PFSK-1 (cell line): Measurements from ENCODE around the gene PFDN4.

Experiments
- FOXP2 ChIP-seq: optimal IDR thresholded peaks from 2 replicates; pipeline ENCODE3; 2011; ENCODE audit warnings: borderline replicate concordance, control low read depth, inconsistent platforms; ENCODE audit not compliant: insufficient read depth; ENCODE audit errors: extremely low read length, extremely low read depth
- POLR2AphosphoS5 ChIP-seq: IDR thresholded peaks from 2 replicates; pipeline ENCODE4 v1.6.1; 2012; ENCODE audit warnings: low read depth, mild to moderate bottlenecking, control low read depth, low read length, moderate library complexity
- SIN3A ChIP-seq: IDR thresholded peaks from 2 replicates; pipeline ENCODE4 v1.6.1; 2012; ENCODE audit warnings: mild to moderate bottlenecking, low read length, moderate library complexity, borderline replicate concordance; ENCODE audit not compliant: insufficient read depth
- TAF1 ChIP-seq: IDR thresholded peaks from 2 replicates; pipeline ENCODE4 v1.6.1; 2012; ENCODE audit warnings: low read length, control low read depth, borderline replicate concordance; ENCODE audit not compliant: insufficient read depth
- TF ChIP-seq, protein P1 (sequence below), 2 experiments: IDR thresholded peaks; 2 replicates each; pipeline versions ENCODE4 v1.6.1 to v1.8.0; 2011 to 2012; ENCODE audit warnings: low read depth in 2 of 2, low read length in 2 of 2, control low read depth in 1 of 2, inconsistent platforms in 1 of 2, mild to moderate bottlenecking in 1 of 2, moderate library complexity in 1 of 2; ENCODE audit not compliant: insufficient read depth in 1 of 2

The PFDN4 gene

DNA sequence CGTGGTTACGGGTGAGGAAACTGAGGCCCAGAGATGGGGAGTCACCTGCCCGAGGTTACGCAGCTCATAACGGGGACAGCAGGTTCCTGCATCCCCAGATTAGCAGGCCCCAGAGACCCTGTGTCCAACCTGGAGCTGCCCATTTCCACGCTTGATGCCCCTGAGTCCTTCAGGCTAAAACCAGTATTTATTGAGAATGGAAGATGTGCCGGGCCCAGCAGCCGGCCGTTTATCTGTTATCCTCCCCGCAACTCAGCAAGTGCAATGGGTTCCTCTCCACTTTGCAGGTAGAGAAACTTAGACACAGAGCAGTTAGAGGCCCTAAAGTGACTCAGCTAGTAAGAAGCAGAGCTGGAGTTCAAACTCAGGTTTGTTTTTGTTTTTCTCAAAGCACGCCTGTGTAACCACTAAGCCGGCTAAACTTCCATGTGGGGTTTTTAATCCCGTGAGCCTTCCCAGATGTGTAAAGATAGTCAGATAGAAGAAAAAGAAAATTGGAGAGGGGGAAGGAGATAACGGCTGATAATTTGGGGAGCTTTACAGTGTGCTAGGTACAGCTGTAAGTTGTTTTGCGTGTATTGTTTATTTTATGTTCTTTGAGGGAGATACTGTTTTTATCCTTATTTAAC is 775 bp downstream of the PFDN4 start:
- TF ChIP-seq TAF1 (no peak), FOXP2 (no peak), POLR2AphosphoS5 (no peak)
- TF ChIP-seq, protein P1, sequence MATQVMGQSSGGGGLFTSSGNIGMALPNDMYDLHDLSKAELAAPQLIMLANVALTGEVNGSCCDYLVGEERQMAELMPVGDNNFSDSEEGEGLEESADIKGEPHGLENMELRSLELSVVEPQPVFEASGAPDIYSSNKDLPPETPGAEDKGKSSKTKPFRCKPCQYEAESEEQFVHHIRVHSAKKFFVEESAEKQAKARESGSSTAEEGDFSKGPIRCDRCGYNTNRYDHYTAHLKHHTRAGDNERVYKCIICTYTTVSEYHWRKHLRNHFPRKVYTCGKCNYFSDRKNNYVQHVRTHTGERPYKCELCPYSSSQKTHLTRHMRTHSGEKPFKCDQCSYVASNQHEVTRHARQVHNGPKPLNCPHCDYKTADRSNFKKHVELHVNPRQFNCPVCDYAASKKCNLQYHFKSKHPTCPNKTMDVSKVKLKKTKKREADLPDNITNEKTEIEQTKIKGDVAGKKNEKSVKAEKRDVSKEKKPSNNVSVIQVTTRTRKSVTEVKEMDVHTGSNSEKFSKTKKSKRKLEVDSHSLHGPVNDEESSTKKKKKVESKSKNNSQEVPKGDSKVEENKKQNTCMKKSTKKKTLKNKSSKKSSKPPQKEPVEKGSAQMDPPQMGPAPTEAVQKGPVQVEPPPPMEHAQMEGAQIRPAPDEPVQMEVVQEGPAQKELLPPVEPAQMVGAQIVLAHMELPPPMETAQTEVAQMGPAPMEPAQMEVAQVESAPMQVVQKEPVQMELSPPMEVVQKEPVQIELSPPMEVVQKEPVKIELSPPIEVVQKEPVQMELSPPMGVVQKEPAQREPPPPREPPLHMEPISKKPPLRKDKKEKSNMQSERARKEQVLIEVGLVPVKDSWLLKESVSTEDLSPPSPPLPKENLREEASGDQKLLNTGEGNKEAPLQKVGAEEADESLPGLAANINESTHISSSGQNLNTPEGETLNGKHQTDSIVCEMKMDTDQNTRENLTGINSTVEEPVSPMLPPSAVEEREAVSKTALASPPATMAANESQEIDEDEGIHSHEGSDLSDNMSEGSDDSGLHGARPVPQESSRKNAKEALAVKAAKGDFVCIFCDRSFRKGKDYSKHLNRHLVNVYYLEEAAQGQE (IDR thresholded peaks at IDR 0.05; ENCODE audit: insufficient read depth in 1 of 2, low read depth in 2 of 2, low read length in 2 of 2): no peak

DNA sequence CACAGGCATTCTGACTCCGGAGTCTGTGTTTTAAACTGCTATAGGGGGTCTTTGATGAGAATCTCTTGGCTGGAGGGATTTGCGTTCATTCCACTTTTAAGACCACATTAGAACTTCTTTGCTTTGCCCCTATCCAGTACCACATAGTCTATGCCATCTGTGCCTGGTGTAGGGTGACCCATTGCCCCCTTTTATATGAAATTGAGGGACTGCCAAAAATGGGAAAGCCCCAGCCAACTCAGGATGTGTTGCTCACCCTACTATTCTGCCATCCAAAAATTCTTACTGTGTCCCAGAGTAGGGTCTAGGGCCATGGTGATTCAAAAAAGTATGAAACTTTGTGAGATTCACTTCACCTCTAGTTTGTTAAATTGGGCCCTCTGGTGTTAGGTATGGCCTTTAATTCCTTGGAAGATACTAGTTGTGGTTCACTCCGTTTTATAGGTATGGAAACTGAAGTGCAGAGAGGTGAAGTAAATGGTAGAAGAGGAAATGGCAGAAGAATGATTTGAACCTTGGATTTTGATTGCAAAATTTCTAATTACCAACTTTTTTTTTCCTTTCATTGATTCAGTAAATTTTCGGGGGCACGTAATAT is 1.4 kb downstream of the PFDN4 start:
- TF ChIP-seq, protein P1 (IDR thresholded peaks at IDR 0.05; ENCODE audit: insufficient read depth in 1 of 2, low read depth in 2 of 2, low read length in 2 of 2): no peak
- no peak for TF ChIP-seq SIN3A
- no peak for TF ChIP-seq TAF1
- no peak for TF ChIP-seq POLR2AphosphoS5
- no peak for TF ChIP-seq FOXP2

DNA sequence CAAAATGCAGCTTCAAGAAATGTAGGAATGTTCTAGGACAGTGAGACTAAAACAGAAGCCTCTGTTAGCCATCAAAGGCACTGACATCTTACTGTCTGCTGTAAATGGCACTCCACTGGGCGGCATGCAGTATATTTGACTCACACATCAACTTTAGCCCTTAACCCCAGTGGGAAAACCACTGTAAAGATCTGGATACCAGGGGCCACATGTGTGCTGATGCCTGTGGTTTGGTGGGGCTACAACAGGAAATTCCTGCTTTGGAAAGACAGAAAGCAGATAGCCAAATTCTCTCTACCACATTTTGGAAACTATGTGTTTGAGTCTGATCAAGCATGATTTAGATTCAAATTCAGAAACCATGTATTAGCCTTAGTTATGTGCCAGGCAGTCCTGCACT is 4.3 kb downstream of the PFDN4 start:
- TF ChIP-seq FOXP2 (no peak), TAF1 (no peak), SIN3A (no peak)
- TF ChIP-seq, protein P1 (IDR thresholded peaks at IDR 0.05; ENCODE audit: insufficient read depth in 1 of 2, low read depth in 2 of 2, low read length in 2 of 2): no peak

DNA sequence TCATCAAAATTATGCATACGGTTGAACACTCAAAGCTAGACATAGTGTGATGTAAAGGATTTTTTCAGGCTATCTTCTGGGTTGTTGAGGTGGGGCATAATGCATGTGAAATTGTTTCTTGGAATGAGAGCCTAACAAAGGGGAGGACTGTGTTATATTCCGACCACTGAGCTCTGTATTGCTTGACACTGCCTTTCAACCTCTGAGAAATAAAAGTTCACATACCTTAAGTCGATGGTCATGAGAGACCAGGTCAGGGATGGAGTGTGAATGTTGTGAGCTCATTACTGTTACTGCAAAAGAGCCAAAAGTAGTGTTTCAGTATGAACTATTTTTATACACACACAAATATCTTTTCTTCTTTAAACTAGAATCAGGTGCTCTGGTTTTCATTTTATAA is 5.0 kb downstream of the PFDN4 start:
- no peak for TF ChIP-seq TAF1
- no peak for TF ChIP-seq FOXP2
- no peak for TF ChIP-seq SIN3A
- TF ChIP-seq POLR2AphosphoS5: no peak
- TF ChIP-seq, protein P1 (IDR thresholded peaks at IDR 0.05; ENCODE audit: insufficient read depth in 1 of 2, low read depth in 2 of 2, low read length in 2 of 2): no peak

DNA sequence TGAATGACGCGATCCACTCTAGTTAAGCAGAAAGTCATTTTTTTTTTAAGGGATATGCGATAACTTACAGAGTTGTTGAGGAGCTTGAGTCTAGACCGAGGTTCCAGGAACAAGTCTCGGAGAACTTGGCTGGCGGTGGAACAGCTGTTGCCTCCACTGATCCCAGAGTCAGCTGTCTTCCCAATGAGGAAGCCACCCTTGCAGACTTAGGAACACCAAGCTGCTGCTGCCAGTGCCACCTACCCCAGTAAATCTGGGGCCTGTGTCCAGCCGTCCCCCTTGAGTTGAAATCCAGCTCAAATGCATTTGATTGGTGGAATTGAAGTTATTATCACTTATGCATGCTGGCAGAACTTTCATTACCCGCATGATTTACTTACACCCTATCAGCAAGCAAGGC is 6.7 kb downstream of the PFDN4 start:
- TF ChIP-seq, protein P1 (IDR thresholded peaks at IDR 0.05; ENCODE audit: insufficient read depth in 1 of 2, low read depth in 2 of 2, low read length in 2 of 2): no peak
- no peak for TF ChIP-seq POLR2AphosphoS5
- no peak for TF ChIP-seq TAF1
- no peak for TF ChIP-seq SIN3A
- TF ChIP-seq FOXP2: no peak
